NCI-H2227 (cell line): ENCODE results near the gene MMP17.

Experiments
- DNase-seq: peaks from one replicate; lab custom pipeline; 2025; ENCODE audit not compliant: unreplicated experiment; lab: John Stamatoyannopoulos, UW

MMP17 gene

DNA sequence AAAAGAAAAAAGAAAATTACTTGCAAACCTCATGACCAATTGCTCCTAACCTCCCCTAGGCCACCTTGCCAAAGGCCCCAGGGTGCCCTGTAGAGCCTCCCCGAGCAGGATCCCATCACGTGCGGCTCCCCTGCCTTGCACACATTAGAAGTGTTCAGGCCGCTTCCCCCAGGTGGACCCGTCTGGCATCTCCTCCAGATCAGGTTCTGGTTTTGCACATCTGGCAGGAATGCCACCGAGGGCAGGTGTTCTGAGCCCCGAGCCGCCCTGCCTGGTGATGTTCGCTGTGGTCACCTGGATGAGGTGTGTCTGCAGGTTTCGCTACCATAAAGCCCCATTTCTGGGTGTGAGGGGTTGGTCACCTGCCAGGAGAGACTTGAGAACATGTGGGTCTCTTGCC, 19.3 kb downstream of the MMP17 start:
- no peak for DNase-seq

GRCh38 chr12:131848753-131849152, 20.6 kb downstream of the MMP17 start:
- no peak for DNase-seq

DNA sequence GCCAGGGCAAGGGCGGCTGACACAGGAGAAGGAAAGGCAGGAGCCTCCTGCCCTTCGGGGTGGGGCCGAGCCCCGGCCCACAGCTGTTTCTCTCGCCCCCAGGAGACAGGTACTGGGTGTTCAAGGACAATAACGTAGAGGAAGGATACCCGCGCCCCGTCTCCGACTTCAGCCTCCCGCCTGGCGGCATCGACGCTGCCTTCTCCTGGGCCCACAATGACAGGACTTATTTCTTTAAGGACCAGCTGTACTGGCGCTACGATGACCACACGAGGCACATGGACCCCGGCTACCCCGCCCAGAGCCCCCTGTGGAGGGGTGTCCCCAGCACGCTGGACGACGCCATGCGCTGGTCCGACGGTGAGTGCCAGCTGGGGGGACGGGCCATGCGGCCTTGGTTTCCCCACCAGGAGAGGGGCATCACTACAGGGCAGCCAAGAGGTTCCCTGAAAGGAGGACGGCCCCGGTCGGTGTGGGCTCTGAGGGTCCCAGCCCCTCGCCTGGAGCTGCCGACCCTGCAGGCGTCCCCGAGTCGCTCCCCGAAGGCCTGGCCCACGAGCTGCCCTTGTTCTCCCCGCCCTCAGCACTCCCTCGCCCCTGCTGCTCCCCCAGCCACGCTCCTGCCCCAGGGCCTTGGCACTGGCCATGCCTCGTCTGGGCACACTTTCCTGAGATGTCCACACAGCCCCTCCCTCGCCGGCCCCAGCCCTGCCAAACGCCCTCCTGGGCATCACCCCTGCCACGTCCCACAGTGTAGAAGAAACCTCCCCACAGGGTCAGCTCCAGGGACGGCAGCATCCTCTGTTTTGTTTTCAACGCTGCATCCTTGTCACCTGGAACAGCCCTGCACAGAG, 21.7 kb downstream of the MMP17 start:
- DNase-seq = no peak

DNA sequence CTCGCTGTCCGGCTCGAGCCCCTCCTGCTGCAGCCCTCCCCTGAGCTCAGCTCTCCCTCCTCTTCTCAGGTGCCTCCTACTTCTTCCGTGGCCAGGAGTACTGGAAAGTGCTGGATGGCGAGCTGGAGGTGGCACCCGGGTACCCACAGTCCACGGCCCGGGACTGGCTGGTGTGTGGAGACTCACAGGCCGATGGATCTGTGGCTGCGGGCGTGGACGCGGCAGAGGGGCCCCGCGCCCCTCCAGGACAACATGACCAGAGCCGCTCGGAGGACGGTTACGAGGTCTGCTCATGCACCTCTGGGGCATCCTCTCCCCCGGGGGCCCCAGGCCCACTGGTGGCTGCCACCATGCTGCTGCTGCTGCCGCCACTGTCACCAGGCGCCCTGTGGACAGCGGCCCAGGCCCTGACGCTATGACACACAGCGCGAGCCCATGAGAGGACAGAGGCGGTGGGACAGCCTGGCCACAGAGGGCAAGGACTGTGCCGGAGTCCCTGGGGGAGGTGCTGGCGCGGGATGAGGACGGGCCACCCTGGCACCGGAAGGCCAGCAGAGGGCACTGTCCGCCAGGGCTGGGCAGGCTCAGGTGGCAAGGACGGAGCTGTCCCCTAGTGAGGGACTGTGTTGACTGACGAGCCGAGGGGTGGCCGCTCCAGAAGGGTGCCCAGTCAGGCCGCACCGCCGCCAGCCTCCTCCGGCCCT, 22.8 kb downstream of the MMP17 start:
- no peak for DNase-seq

- no peak for DNase-seq
Observed at GRCh38 chr12:131851741-131852550, 23.8 kb downstream of the MMP17 start.

DNA sequence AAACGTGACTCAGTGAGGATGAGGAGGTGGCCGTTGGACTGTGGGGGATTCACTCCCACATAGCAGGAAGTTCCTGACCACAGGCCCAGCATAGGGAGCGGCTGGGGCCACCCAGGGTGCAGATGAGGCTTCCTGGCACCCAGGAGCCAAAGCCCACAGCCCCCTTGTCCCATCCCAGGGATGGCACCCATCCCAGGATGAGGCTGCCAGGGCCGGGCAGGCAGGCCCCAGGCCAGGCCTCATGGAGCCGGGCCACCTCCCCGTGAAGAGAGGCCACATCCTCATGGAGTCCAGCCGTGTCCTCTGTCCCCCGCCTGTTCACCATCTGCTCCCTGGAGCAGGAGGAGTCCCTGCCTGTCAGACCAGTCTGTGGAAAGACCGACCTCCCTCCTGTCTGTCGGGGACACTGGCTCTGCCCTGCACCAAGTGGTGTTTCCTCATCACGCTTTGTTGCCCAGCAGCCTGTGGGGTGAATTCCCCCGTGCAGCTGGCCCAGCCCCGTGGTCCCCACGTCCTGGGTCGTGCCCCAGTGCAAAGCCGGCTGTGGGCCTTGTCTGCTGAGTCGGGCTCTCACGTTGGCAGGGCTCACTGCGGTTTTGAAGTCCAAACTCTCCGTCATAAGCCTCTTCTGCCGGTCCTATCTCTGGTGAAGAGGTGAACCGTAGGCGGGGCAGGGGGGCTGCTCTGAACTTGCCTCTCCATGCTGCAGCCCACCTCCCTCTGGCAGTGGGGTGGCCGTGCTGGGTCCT, 24.5 kb downstream of the MMP17 start:
- no peak for DNase-seq

- DNase-seq = no peak
Observed at GRCh38 chr12:131853832-131854797, 25.9 kb downstream of the MMP17 start.

DNA sequence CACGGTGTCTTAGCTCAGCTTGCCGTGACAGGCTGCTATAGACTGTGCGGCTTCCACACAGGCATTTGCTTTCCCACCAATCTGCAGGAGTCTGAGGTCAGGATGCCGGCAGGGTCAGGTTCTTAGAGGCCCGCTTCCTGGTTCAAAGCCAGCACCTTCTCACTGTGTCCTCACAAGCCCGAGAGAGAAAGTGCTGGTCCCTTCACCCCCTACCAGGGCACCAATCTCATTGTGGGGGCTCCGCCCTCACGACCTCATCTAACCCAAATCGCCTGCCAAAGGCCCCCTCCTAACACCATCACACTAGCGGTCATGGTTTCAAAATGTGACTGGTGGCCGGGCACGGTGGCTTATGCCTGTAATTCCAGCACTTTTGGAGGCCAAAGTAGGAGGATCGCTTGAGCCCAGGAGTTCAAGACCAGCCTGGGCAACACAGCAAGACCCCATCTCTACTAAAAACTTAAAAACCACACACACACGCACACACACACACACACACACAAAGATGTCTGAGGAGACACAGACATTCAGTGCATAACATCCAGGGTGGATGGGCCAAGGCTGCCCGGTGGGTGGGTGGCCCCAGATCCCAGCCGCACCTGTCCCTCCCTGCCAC, 26.8 kb downstream of the MMP17 start:
- no peak for DNase-seq

DNA sequence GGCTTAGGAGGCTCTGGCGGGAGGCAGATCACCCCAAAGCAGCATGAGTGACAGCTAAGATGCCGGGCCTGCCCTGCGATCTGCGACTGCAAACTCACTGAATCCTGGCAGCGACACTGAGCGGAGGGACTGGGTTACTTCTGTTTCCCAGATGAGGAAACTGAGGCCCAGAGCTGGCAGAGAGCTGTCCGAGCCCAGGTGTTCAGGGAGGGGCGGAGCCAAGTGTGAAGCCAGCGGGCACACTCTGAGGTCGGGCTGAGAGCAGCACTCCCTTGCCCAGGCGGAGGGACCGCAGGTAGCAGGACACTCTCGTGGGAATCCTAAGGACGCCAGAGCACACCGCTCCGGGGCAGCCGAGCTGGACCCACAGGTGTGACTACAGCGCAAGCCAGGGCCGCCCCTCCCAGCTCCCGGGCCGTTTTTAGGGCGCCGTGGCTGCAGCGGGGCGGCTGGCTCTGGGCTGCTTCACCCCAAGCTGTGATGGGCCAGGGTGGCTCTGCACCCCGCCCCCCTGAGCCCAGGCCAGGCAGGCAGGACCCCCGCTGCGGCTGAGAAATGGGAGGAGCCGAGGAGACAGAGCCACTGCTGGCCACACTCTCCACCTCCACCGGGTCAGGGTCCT, 27.4 kb downstream of the MMP17 start:
- DNase-seq = no peak

DNA sequence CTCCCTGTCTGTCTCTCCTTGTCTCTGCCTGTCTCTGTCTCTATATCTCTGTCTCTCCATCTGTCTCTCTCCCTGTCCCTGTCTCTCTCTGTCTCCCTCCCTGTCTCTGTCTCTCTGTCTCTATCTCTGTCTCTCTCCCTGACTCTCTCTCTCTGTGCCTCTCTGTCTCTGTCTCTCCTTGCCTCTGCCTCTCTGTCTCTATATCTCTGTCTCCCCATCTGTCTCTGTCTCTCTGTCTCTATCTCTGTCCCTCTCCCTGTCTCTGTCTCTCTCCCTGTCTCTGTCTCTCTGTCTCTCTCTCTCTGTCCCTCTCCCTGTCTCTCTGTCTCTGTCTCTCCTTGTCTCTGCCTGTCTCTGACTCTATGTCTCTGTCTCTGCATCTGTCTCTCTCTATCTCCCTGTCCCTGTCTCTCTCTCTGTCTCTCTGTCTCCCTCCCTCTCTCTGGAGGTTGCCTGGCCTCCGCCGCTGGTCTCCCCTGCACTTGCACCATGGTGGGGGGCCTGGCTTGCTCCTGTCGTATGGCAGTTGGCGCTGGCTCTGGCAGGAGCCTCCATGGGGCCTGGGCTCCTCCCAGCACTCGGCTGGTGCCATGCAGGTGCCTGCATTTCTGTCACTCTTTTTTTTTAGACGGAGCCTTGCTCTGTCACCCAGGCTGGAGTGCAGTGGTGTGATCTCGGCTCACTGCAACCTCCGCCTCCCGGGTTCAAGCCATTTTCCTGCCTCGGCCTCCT, 28.3 kb downstream of the MMP17 start:
- no peak for DNase-seq

DNA sequence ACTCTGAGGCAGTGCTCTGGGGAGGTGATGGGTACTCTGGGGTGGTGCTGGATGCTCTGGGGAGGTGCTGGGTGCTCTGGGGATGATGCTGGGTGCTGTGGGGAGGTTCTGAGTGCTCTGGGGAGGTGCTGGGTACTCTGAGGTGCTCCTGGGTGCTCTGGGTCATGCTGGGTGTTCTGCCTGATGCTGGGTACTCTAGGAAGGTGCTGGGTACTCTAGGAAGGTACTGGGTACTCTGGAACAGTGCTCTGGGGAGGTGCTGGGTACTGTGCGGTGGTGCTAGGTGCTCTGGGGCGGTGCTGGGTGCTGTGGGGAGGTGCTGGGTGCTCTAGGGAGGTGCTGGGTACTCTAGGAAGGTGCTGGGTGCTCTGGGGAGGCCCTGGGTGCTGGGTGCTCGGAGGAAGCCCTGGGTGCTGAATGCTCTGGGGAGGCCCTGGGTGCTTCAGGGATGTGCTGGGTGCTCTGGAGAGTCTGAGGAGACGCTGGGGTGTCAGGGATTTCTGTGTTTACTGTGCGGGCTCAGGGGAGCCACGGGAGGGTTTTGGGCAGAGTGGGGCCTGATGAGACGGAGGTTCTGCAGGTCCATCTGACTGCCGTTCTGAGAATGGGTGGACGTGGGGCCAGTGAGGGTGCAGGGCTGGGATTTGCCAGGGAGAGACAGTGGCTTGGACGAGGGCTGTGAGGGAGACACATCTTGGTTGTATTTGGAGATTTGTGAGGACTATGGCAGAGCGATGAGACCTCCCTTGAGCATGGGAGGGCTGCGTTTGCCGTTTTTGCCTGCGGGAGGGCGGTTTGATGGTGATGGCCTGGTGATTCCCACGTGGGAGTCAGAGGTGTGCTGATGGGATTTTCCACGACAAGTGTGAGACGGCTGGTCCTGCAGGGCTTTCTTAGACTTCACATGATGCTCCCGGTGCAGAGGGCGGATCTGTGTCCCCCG, 30.0 kb downstream of the MMP17 start:
- no peak for DNase-seq

GRCh38 chr12:131860472-131861260, 32.5 kb downstream of the MMP17 start:
- peak; percentile 83 for DNase-seq

DNA sequence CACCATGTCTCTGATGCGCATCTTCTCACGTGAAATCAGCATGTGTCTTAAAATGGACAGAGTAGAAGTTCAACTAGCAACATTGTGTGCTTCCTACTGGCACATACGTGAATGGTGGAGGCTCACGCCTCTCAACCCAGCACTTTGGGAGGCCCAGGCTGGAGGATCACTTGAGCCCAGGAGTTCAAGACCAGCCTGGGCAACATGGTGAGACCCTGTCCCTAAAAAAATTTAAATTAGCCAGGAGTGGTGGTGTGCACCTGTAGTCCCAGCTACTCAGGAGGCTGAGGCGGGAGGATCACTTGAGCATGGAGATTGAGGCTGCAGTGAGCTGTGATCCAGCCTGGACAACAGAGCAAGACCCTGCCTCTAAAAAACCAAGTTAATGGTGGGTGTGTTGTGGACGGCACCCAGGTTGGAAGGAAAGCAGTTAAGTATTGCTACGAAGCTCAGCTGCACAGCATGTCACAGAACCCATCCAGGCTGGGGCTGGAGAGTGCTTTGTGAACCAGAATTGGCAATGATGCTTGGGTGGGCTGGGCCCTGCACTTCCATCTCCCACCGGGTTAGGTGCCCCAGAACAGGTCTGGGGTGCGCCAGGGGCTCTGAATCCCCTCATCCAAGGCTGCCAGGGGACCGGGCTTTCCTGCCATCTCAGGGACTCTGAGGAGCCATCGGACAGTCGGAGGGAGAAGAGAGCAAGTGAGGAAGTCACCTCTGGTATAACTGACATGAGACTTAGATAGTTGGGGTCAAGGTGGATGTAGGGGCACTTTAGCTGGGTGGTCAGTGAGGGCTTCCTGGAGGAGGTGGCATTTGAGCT, 33.3 kb downstream of the MMP17 start:
- no peak for DNase-seq

- DNase-seq = no peak
Observed at GRCh38 chr12:131862084-131862441, 33.9 kb downstream of the MMP17 start.

DNA sequence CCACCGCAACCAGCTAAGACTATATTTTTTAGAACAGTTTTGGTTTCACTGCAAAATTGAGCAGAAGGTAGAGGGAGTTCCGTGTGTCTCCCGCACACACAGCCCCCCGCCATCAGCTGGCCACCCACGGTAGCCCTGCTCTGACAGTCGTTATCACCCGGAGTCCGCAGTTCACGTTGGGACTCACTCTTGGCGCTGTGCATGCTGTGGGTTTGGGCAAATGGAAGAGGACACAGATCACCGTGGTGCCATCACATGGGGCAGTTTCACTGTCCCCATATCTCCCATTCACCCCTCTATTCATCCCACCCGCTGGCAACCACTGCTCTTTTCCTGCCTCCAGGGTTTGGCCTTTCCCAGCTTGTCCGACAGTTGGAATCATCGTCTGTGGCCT, 34.4 kb downstream of the MMP17 start:
- no peak for DNase-seq
